ENCODE data around the gene OR9A4.

OR9A4 gene

DNA sequence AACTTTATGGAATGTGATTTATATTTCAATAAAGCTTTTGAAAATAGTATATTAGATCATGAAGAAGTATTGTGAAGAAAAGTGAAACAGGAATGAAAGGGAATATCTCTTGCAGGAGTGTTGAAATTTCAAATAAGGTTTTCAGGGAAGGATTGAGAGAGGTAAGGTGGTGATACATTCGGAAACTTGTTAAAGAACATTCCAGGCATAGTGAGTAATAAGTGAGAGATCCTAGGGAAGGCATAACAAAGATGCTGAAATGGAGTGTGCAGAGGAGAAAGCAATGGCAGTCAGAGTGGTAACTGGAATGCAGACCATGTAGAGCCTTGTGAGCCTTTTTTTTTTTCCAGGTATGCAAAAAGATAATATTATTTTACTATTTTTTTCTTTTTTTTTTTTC, 4.1 kb downstream of the OR9A4 start:
- Mint-ChIP-seq H3K4me1 (ENCODE audit: low read depth) (no peaks in the 10 kb centered on the region), H3K27ac (no peak overlapping the region), H3K36me3 (ENCODE audit: low read depth) (no peaks in the 10 kb centered on the region), H3K9me3 (no peaks in the 10 kb centered on the region), H3K27me3 (ENCODE audit: low read depth) (no peaks in the 10 kb centered on the region), H3K4me3 (no peak overlapping the region)
- no peak for DNase-seq (ENCODE audit: low spot score)

DNA sequence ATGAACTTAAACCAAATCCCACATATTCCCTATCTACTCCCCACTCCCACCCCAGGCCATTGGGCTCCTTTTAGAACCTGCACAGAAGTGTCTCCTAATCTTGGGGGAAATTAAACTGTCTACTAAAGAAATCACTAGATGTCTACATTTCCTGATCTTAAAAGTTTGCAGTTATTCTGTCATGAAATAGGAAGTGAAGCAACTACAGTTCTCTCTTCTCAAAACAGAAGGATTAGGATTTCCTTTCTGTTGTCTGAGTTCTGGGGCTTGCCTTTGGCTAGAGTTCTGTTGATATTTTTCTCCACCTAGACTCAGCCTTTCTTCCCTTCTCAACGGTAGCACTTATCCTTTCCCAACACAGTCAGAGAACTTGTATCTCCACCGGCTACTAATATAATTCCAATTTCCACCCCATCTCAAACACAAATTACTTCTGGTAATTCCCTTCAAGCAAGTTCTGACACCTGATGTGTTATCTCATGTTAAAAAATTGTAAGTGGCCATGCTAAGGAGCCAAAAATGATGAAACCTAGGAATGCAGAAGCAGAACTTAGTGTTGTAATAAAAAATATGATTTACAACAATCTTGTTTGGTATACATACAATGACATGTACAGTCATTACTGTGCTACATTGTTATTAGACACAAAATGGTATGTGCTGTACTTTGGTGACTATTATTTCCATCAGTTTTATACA, 12.1 kb downstream of the OR9A4 start:
- Mint-ChIP-seq H3K9me3 (peaks cover 4% of the 10 kb centered on the region), H3K4me1 (ENCODE audit: low read depth) (no peaks in the 10 kb centered on the region), H3K27me3 (ENCODE audit: low read depth) (no peaks in the 10 kb centered on the region), H3K4me3 (no peak overlapping the region), H3K27ac (no peak overlapping the region), H3K36me3 (ENCODE audit: low read depth) (no peaks in the 10 kb centered on the region)
- DNase-seq (ENCODE audit: low spot score) = no peak

DNA sequence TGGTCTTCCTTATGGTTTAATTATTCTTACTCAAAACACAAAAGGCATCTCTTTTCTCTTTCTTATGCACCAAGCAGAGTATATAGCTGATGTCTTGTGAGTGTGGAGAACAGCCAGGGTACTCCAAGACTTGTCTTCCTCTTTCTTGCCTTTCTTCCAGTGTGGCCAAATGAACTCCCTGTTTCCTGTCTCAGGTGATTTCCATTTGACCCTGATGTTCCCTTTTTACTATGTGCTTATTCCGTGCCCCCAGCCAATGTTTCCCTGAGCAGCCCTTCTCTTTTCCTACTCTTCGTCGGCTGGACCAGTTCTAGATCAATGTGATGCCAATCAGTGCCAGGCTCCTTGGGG, 12.6 kb downstream of the OR9A4 start:
- Mint-ChIP-seq H3K36me3 (ENCODE audit: low read depth) (no peaks in the 10 kb centered on the region), H3K9me3 (peaks cover 4% of the 10 kb centered on the region), H3K4me1 (ENCODE audit: low read depth) (no peaks in the 10 kb centered on the region), H3K4me3 (no peak overlapping the region), H3K27me3 (ENCODE audit: low read depth) (no peaks in the 10 kb centered on the region), H3K27ac (no peak overlapping the region)
- DNase-seq (ENCODE audit: low spot score) = no peak

DNA sequence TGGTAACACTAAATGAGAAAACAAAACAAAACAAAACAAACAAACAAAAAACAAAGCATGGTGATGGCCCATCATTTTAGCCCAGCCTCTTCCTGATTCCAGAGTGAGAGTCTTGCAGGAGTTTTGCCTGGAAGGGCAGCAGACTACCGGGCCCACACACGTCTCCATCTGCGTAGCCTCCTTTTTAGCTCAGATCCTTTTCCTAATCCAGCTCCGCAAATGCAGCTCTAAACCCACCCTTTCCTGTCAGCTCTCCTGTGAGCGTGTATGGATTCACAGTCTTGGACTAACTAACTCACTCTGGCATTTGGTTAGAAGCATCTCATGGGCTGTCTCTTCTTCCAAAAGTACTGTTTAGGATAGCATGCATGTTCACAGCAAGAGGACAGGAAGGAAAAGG, 14.0 kb downstream of the OR9A4 start:
- Mint-ChIP-seq H3K36me3 (ENCODE audit: low read depth) (no peaks in the 10 kb centered on the region), H3K4me3 (no peak overlapping the region), H3K9me3 (peaks cover 4% of the 10 kb centered on the region), H3K27ac (no peak overlapping the region), H3K4me1 (ENCODE audit: low read depth) (no peaks in the 10 kb centered on the region), H3K27me3 (ENCODE audit: low read depth) (no peaks in the 10 kb centered on the region)
- no peak for DNase-seq (ENCODE audit: low spot score)

DNA sequence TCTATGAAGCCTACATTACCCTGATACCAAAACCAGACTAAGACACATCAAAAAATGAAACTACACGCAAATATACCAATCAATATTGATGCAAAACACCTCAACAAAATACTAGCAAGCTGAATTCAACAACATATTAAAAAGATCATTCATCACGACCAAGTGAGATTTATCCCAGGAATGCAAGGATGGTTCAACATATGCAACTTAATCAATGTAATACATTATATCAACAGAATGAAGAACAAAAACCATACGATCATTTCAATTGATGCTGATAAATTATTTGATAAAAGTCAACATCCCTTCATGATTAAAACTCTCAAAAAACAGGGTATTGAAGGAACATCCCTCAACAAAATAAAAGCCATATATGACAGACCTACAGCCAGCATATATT, 24.9 kb downstream of the OR9A4 start:
- H3K27me3 Mint-ChIP-seq (ENCODE audit: low read depth) = no peaks in the 10 kb centered on the region
- DNase-seq (ENCODE audit: low spot score) = no peak
- H3K4me3 Mint-ChIP-seq = no peak overlapping the region
- no peak overlapping the region for H3K27ac Mint-ChIP-seq
- no peaks in the 10 kb centered on the region for H3K36me3 Mint-ChIP-seq (ENCODE audit: low read depth)
- no peaks in the 10 kb centered on the region for H3K4me1 Mint-ChIP-seq (ENCODE audit: low read depth)
- H3K9me3 Mint-ChIP-seq = peaks cover 14% of the 10 kb centered on the region

DNA sequence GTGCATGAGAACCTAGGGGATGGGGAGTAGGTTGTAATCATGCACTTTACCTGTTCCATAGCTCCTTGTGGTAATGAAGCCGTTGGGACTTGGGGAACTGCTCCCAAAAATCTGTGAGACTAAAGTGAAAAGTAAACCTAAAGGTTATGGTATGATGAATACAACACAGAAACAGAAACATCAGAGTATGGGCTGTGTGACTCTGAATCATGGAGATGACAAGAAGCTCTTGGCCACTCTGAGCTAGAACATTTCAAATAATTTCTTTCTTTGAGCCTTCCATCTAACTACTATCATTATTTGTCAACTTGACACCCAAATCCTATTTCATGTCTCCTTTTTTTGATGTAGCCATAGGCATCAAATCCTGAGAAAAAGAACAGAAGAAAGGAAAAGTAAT, 27.6 kb downstream of the OR9A4 start:
- H3K36me3 Mint-ChIP-seq (ENCODE audit: low read depth) = no peaks in the 10 kb centered on the region
- no peak overlapping the region for H3K27ac Mint-ChIP-seq
- DNase-seq (ENCODE audit: low spot score) = no peak
- H3K4me3 Mint-ChIP-seq = no peak overlapping the region
- peaks cover 14% of the 10 kb centered on the region for H3K9me3 Mint-ChIP-seq
- H3K27me3 Mint-ChIP-seq (ENCODE audit: low read depth) = no peaks in the 10 kb centered on the region
- H3K4me1 Mint-ChIP-seq (ENCODE audit: low read depth) = no peaks in the 10 kb centered on the region

DNA sequence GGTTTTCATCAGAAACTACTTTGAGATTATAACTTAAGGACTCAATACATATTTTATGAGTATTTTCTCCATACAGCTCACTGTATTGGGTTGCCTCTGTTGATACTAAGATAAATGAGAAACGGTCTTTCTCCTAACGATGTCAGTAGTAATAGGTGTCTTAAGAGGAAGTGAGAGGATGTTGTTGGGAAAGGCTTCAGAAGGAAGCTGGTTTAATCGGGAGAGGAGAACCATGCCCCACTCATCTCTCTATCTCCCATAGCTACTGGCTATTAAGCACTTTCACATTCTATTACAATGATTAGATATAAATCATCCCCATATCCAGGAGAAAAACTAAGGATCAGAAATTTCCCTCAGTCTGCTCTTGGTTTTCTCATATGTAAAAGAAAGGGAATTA, 28.6 kb downstream of the OR9A4 start:
- Mint-ChIP-seq H3K4me1 (ENCODE audit: low read depth) (no peaks in the 10 kb centered on the region), H3K4me3 (no peak overlapping the region), H3K27ac (no peak overlapping the region), H3K36me3 (ENCODE audit: low read depth) (no peaks in the 10 kb centered on the region), H3K27me3 (ENCODE audit: low read depth) (no peaks in the 10 kb centered on the region), H3K9me3 (peaks cover 14% of the 10 kb centered on the region)
- no peak for DNase-seq (ENCODE audit: low spot score)

DNA sequence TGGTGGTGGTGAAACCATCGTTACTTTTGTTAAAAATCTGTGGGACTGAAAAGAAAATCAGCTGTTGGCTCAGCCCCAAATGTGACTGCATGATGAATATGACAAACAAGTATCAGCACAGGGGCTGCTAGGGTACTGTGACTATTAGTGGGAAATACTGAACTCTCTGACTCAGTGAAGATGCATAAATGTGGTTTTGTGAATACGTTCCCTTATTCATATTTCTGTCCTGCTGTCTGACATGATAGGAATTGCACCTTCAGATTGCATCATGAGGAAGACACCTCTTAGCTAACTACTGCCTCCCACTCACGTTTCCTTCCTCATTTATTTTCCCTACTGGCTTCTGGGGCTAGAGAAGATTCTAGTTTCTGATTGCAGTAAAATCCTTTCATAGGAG, 29.2 kb downstream of the OR9A4 start:
- no peaks in the 10 kb centered on the region for H3K4me1 Mint-ChIP-seq (ENCODE audit: low read depth)
- no peak overlapping the region for H3K4me3 Mint-ChIP-seq
- no peaks in the 10 kb centered on the region for H3K36me3 Mint-ChIP-seq (ENCODE audit: low read depth)
- H3K9me3 Mint-ChIP-seq = peaks cover 10% of the 10 kb centered on the region
- no peak overlapping the region for H3K27ac Mint-ChIP-seq
- DNase-seq (ENCODE audit: low spot score) = no peak
- H3K27me3 Mint-ChIP-seq (ENCODE audit: low read depth) = no peaks in the 10 kb centered on the region

DNA sequence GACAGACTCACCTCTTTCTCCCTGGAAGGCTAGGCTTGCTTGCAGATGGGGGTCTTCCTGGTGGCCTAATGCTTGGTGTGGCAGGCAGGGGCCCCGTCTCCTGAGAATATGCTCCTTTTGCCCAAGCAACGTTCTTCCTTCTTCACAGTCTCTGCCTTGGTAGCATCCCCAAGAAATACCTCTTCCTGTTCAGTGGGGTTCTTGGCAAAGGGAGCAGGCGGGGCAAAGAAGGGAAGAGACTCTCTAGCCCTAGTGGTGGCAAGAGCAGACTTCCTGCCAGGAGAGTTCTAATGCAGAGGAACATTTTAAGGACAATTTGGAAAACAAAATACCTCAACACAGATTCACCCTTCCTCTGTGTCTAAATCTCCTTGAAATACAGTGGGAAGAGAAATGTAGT, 30.6 kb downstream of the OR9A4 start, which contains the start of gene CLEC5A:
CLEC5A (minus strand) TSS at position 179 of the 400 bp plus-strand sequence. CDS start 682 bp downstream, outside the sequence.
- Mint-ChIP-seq H3K36me3 (ENCODE audit: low read depth) (no peaks in the 10 kb centered on the region), H3K27ac (no peak within 1 kb of the TSS), H3K9me3 (no peaks in the 10 kb centered on the region), H3K4me3 (no peak within 1 kb of the TSS), H3K4me1 (ENCODE audit: low read depth) (no peaks in the 10 kb centered on the region), H3K27me3 (ENCODE audit: low read depth) (no peaks in the 10 kb centered on the region)
- no peak for DNase-seq (ENCODE audit: low spot score)

DNA sequence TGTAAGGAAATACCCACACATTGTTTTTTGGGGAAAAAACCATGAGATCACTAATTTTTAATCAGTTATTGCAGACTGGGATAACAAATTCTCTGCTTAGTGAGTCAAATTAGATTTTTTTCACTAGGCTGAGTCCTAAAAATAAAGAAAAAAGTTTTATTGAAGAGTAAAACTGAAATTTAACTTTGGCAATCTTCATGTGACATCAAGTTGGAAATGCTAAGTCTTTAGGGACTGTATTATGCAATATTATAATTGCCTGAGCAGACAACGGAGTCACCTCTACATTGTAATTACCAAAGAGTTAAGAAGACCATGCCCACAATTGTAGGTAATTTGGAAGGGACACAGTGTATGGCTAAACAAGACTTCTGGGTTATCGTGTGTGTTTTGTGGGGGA, 32.8 kb downstream of the OR9A4 start:
- Mint-ChIP-seq H3K27ac (no peak overlapping the region), H3K9me3 (no peaks in the 10 kb centered on the region), H3K36me3 (ENCODE audit: low read depth) (no peaks in the 10 kb centered on the region), H3K4me3 (no peak overlapping the region), H3K4me1 (ENCODE audit: low read depth) (no peaks in the 10 kb centered on the region), H3K27me3 (ENCODE audit: low read depth) (no peaks in the 10 kb centered on the region)
- no peak for DNase-seq (ENCODE audit: low spot score)

DNA sequence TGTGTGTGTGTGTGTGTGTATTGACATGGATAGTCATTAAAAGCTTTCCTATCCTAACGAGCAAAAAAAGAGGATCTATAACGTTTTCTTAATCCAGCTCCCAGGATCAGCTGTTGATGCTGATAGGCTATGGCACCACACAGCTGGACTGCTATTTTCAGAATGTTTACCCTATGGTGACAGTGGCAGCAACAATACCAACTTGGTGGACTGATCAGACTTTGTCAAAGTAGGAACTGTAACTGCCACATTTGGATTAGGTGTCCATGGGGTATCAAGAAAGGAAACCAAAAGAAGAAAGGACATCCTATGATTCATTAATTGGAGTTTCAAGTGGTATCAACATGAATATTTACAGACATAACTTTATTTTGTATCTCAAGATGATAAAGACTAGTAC, 33.3 kb downstream of the OR9A4 start:
- no peaks in the 10 kb centered on the region for H3K36me3 Mint-ChIP-seq (ENCODE audit: low read depth)
- H3K4me3 Mint-ChIP-seq = no peak overlapping the region
- DNase-seq (ENCODE audit: low spot score) = no peak
- no peak overlapping the region for H3K27ac Mint-ChIP-seq
- H3K27me3 Mint-ChIP-seq (ENCODE audit: low read depth) = no peaks in the 10 kb centered on the region
- no peaks in the 10 kb centered on the region for H3K9me3 Mint-ChIP-seq
- H3K4me1 Mint-ChIP-seq (ENCODE audit: low read depth) = no peaks in the 10 kb centered on the region

DNA sequence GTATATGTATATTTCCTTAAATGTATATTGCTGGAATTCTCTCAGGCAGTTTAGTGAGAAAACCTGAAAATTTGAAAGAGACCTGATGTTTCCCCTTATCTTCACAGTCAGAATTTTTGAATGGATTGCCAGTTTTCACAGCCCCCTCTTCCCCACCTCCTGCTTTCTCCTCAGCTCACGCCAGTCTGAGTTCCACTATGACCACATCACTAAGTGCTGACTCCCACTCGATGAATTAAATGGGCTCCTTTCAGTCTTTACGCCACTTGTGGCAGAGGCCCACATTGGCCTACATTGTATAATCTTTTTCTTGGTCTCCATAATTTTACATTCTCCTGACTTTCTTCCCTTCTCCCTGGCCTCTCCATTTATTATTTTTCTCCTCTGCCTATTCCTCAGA, 33.7 kb downstream of the OR9A4 start:
- Mint-ChIP-seq H3K36me3 (ENCODE audit: low read depth) (no peaks in the 10 kb centered on the region), H3K27me3 (ENCODE audit: low read depth) (no peaks in the 10 kb centered on the region), H3K4me3 (no peak overlapping the region), H3K9me3 (no peaks in the 10 kb centered on the region), H3K4me1 (ENCODE audit: low read depth) (no peaks in the 10 kb centered on the region), H3K27ac (no peak overlapping the region)
- no peak for DNase-seq (ENCODE audit: low spot score)

DNA sequence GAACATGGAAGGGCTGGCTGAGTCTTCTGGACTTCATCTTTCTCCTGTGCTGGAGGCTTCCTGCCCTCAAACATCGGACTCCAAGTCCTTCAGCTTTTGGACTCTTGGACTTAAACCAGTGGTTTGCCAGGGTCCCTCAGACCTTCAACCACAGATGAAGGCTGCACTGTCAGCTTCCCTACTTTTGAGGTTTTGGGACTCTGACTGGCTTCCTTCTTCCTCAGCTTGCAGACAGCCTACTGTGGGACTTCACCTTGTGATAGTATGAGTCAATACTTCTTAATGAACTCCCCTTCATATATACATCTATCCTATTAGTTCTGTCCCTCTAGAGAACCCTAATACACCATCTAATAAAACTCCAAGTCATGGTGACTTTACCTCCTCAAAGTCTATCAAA, 34.6 kb downstream of the OR9A4 start:
- H3K4me3 Mint-ChIP-seq = no peak overlapping the region
- no peaks in the 10 kb centered on the region for H3K9me3 Mint-ChIP-seq
- H3K27ac Mint-ChIP-seq = no peak overlapping the region
- H3K27me3 Mint-ChIP-seq (ENCODE audit: low read depth) = no peaks in the 10 kb centered on the region
- no peaks in the 10 kb centered on the region for H3K4me1 Mint-ChIP-seq (ENCODE audit: low read depth)
- no peaks in the 10 kb centered on the region for H3K36me3 Mint-ChIP-seq (ENCODE audit: low read depth)
- no peak for DNase-seq (ENCODE audit: low spot score)

DNA sequence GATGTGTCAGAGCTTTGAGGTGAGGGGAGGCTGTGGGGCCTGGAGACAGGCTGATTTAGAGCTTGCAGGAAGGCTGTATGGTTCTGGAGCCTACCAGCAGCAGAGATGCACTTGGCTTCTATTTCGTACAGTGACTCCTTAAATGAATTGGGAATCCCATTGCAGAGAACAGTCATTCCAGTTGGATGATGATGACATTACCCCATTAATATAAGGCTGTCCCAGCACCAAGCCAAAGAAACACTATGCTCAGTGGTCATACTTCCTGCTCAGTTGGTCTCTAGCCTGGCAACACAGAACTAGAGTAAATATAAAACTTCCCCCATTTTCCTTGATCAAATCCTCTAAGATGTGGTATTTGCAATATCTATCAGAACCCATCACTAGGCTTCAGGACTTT, 36.3 kb downstream of the OR9A4 start:
- no peak for DNase-seq (ENCODE audit: low spot score)
- Mint-ChIP-seq H3K27ac (no peak overlapping the region), H3K4me1 (ENCODE audit: low read depth) (no peaks in the 10 kb centered on the region), H3K4me3 (no peak overlapping the region), H3K27me3 (ENCODE audit: low read depth) (no peaks in the 10 kb centered on the region), H3K9me3 (no peaks in the 10 kb centered on the region), H3K36me3 (ENCODE audit: low read depth) (no peaks in the 10 kb centered on the region)

DNA sequence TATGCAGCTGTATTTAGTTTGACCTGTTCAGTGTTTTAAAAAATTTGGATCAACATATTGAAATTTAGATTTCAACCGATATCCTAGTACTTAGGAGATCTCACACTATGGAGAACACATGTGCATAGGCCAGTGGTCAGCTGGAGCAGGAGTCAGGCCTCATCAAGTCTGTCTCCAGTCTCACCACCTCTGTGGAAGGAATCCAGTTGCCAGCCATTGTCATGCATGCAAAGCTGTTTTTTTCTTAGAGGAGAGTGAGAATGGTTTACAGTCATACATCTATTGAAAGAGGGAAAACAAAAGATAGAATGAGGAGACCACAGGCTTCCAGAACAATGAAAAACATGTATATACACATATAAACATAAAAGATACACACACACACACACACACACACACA, 38.1 kb downstream of the OR9A4 start:
- Mint-ChIP-seq H3K9me3 (no peaks in the 10 kb centered on the region), H3K36me3 (ENCODE audit: low read depth) (no peaks in the 10 kb centered on the region), H3K27me3 (ENCODE audit: low read depth) (no peaks in the 10 kb centered on the region), H3K4me1 (ENCODE audit: low read depth) (no peaks in the 10 kb centered on the region), H3K27ac (no peak overlapping the region), H3K4me3 (no peak overlapping the region)
- no peak for DNase-seq (ENCODE audit: low spot score)

Measured in T-helper 2 cell treated with Interferon-gamma antibody and Interleukin-4, amounts not matched to agents 5 μg/mL and 100 μg/mL, for 36 hours (primary cell).